GM21367 (cell line): ENCODE measurements around the gene FDX2.

Experiments used
- ATAC-seq: cut with Tn5 transposase; IDR thresholded peaks from one replicate; pipeline ENCODE4 v1.9.1; 2021; ENCODE audit not compliant: unreplicated experiment

Gene FDX2

DNA sequence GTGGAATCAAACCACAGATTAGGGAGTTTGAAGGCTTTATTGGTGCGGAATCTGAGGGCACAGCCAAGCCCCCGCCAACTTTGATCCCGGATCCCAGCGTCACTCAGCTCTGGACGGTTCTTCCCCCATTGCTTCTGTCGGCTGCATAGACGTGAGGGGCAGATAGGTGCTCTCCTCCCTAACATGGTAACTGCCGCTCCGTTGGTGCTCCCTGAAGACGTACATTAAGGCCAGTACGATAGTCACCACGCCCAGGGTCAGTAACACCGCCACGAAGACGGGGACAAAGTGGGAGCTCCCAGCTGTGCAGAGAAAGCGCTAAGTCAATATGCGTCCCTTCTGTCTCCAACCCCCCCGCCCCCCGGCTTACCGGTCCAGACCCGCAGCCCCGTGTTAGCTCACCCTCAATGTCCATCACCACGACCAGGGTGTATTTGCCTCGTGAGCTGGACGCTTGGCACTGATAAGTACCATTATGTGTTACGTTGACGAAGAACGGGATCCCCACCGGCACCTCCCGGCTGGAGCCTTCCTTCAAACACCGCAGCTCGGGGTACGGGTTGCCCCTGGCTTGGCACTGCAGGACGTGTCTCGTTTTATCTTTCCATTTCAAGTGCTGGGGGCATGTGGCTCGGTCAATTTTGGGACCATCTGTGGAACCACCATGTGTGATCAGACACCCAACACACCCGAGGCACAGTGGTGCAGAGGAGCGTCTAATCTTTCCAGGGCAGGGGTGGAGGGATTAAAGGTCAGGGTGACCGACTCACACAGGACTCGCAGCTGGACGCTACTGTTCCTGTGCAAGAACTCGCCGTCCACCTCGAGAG lies 18.2 kb upstream of the FDX2 start:
- ATAC-seq = peak; percentile 17

DNA sequence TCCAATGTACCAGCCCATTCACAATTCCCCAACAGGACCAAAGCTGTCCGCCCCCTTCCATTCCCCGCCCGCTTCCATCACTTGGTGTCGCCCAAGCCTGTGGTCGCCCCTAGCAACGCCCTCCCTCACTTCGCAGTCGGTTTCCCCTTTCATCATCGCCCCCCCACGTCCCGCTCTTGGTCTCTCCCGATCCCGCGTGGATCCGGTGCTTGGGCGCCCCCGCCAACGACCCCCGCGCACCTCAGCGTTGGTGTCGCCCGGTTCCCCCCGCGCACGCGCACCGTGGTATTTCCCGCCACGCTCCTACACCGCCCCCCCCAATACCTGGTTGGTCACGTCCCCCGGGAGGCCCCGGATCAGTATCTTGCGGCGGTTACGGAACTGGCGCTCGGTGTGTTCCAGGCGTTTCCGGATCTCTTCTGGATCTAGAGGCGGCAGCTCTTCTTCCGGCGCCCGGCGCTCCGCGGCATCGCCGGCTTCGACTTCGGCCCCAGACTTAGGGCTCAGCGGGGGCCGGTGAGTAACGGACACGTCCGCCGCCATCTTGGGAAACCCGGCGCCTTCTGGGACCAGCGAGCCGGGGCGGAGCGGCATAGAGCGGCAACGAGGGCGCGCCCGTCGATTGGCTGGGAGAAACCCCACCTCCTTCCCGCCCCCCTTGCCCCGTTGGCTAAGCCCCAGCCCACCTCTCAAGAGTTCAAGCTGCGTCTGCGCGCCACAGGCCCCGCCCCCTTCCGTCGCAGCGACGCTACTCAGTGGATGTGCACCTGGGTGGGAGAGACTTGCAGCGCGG lies 17.3 kb upstream of the FDX2 start, which contains the start of gene RAVER1:
Gene RAVER1 (minus strand): TSS at position 565 of the 793 bp plus-strand sequence. CDS start 22 bp downstream, at position 543.
- peak; percentile 56 for ATAC-seq

GRCh38 chr19:10332158-10332964 lies 16.5 kb upstream of the FDX2 start:
- ATAC-seq = no peak

DNA sequence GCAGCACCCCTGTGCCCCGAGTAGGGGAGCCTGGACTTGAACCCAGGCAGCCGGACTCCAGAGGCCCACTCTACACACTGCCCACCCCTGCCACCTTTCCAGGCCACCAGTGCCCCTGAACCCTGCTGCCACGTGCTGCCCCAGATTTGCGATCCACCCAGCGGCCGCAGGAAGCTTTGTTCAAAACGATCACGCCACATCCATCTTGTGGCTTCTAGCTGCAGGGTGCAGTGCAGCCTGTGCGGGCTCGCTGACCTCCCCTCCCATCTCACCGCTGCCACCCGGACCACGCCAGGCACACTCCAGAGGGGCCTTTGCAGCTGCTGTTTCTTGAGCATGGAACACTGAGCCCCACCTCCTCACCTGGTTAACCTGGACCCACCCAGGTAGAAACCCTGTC lies 13.7 kb upstream of the FDX2 start:
- no peak for ATAC-seq

GRCh38 chr19:10328558-10329429 lies 13.0 kb upstream of the FDX2 start:
- no peak for ATAC-seq

DNA sequence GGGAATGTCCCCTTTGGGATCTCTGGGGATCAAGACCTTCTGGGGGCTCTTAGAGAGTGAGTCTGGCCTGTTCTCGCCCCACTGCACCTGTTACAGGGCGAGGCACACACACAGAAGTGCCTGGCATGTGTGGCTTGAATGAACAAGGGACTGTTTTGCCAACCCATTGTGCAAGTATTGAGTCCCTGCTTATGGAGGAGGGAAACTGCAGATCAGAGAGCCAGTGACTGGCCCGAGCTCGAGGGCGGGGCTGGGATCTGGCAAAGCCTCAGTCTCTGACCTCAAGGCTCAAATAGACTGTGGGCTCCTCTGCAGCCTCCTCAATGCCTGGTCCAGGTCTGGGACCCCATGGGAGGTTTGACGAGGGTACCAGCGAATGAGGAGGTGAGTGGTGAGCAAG lies 12.0 kb upstream of the FDX2 start:
- ATAC-seq = no peak

DNA sequence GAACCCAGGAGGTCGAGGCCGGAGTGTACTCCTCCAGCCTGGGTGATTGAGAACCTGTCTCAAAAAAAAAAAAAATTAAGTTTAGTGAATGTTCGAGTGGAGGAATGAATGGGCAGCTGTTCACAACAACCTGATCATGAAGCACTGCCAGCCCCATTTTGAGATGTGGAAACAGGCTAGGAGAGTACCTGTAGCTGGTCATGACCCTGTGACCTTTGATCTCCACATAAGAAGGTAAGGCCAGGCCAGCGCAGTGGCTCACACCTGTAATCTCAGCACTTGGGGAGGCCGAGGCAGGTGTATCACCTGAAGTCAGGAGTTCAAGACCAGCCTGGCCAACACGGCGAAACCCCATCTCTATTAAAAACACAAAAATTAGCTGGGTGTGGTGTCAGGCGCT lies 9.9 kb upstream of the FDX2 start:
- ATAC-seq = no peak

GRCh38 chr19:10321874-10322835 lies 6.3 kb upstream of the FDX2 start:
- ATAC-seq = no peak

DNA sequence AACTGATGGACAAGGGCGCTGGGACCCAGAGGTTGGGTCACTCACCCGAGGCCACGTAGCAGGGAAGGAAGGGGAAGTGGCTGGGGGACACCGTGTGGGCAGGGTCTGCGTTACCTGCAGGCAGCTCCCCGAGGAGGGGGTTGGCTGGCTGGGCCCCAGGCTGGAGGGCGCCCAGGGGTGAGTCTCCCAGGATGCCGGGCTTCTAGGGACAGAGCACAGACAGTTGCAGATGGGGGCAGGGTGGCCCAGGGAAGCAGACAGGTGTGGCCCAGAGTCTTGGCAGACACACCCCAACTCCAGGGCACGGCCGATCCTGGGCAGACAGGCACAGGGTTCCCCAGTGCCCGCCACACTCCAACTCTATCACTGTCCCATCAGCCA lies 5.6 kb upstream of the FDX2 start:
- ATAC-seq = no peak

- ATAC-seq = no peak
These were observed 5.0 kb upstream of the FDX2 start for GRCh38 chr19:10320602-10321416.

- ATAC-seq = no peak
These were observed 3.2 kb upstream of the FDX2 start for GRCh38 chr19:10318807-10319682.

- no peak for ATAC-seq
These were observed 2.1 kb upstream of the FDX2 start for GRCh38 chr19:10317857-10318462.

- no peak for ATAC-seq
These were observed 1.4 kb upstream of the FDX2 start for GRCh38 chr19:10317045-10317856.

DNA sequence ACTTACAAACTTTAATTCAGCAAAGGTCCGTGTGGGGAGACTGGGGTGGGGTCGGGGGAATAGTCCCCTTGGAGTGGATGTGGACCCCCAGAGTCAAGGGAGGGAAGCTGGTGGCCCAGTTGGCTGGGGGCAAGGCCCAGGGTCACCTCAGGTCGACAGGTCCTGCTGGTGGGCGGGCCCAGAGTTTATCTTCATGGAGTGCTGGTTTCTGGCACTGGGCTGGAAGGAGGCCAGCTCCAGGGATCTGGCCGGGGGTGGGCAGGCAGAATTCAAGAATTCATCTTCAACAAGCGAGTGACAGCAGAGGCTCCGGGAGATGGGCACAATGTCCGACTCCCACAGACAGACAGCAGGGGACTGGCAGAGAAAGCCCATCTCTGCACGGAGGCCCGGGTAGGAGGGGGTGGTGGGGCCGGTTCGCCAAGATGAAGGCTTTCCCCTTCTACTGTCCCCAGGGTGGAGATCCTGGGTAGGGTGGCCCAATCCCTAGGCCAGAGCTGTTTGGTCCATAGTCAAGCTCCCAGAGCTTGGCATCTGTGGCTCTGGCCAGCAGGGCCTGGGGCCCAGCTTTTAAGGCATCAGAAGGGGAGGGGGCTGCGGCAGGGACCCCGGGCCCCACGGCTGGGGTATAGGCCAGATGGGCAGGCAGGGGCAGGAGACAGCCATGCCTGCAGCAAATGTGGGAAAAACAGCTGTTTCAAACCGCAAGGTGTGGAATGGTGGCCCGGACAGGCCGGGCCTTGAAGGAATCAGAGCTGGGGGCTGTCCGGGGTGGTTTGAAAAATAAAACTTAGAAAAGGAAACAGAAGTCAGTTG lies 622 bp upstream of the FDX2 start:
- ATAC-seq = no peak

- no peak for ATAC-seq
These were observed 6.4 kb downstream of the FDX2 start, which contains the start of gene ZGLP1 for GRCh38 chr19:10309423-10309822. Gene ZGLP1 (minus strand): TSS chr19:10309815.
